SJCRH30 (cell line): Measurements from ENCODE around the gene ADI1. TPM values are rescaled to one million over a fixed set of nuclear protein-coding genes. Genes with fewer than 3 reads are reported as not detected.

ENCODE experiments used
- DNase-seq, 2 experiments: peaks; one replicate each; pipeline ENCODE4 v3.0.0-alpha.2; 2015 to 2020
- H3K27ac ChIP-seq: fragments of 250-450 bp; sonication (Bioruptor Pico); 2 replicates; pipeline ENCODE4 v1.5.1; 2020; ENCODE audit warnings: mild to moderate bottlenecking, moderate library complexity
- H3K27me3 ChIP-seq: fragments of 250-450 bp; sonication (Bioruptor Pico); 2 replicates; pipeline ENCODE4 v1.5.1; 2020; ENCODE audit warnings: mild to moderate bottlenecking, moderate library complexity
- H3K36me3 ChIP-seq: fragments of 250-450 bp; sonication (Bioruptor Pico); 2 replicates; pipeline ENCODE4 v1.5.1; 2020; ENCODE audit warnings: mild to moderate bottlenecking, moderate library complexity
- H3K4me1 ChIP-seq: fragments of 250-450 bp; sonication (Bioruptor Pico); 2 replicates; pipeline ENCODE4 v1.5.1; 2020; ENCODE audit warnings: mild to moderate bottlenecking, moderate library complexity
- H3K4me3 ChIP-seq: fragments of 250-450 bp; sonication (Bioruptor Pico); 2 replicates; pipeline ENCODE4 v1.5.1; 2020; ENCODE audit warnings: mild to moderate bottlenecking, moderate library complexity
- H3K9me3 ChIP-seq: fragments of 250-450 bp; sonication (Bioruptor Pico); replicated peaks from 2 replicates; pipeline ENCODE4 v1.5.1; 2020; ENCODE audit warnings: mild to moderate bottlenecking, moderate library complexity
- total RNA-seq: library from RNA; depleted of rRNA; stranded (reverse); fragments of >200 nt; shearing (Covaris generic); gene quantifications from 2 replicates; pipeline ENCODE4 v1.2.3, GENCODE V29; 2014

ADI1 gene
- total RNA-seq, 1 experiment from 2014 or later, result 55.9 TPM

DNA sequence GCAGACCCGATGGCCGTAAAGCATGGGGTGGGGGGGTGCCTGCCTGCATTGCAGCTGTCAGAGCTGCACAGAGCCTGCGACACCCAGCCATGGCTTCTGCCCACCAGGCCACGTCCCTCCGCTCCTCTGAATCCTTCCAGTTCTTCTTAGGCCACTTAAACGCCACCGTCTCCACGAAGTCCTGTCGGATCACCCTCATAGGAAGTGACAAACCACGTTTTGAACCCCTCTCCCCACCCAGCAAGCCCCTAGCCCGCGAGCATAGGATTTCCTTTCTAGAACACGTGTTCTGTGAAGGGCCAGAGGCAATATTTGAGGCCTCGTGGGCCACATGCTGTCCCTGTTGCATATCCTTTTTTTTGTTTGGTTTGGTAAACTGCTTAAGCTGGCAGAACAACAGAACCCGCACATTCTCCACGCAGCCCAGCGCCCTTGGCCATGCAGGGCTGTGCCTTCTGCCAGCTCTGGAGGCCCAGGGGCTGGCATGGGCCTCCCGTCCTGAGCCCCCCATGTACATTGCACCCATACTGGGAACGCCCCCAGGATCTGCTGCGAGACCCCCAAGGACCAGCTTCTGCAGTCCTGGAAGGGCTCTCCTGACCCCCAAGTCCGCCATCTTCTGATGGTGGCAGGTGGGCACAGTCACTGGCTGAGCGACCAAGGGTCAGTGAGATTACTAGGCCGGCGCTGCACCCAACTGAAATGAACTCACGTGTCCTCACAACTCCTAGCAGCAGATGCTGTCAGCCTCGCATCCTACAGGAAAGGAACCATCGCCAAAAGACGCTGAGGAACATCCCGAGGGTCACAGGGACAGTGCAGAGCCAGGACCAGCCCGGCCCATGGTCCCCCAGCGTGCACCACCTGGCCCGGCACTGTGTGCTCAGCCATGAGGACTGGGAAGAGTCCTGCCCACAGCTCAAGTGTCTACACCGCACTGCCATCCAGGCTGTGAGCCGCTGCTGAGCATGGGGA is 35.1 kb downstream of the ADI1 start:
- no peak for DNase-seq
- Histone ChIP-seq H3K9me3 (no peaks in the 10 kb centered on the region), H3K27me3 (no peaks in the 10 kb centered on the region), H3K27ac (no peak overlapping the region), H3K4me3 (no peak overlapping the region), H3K36me3 (no peaks in the 10 kb centered on the region), H3K4me1 (no peaks in the 10 kb centered on the region)

DNA sequence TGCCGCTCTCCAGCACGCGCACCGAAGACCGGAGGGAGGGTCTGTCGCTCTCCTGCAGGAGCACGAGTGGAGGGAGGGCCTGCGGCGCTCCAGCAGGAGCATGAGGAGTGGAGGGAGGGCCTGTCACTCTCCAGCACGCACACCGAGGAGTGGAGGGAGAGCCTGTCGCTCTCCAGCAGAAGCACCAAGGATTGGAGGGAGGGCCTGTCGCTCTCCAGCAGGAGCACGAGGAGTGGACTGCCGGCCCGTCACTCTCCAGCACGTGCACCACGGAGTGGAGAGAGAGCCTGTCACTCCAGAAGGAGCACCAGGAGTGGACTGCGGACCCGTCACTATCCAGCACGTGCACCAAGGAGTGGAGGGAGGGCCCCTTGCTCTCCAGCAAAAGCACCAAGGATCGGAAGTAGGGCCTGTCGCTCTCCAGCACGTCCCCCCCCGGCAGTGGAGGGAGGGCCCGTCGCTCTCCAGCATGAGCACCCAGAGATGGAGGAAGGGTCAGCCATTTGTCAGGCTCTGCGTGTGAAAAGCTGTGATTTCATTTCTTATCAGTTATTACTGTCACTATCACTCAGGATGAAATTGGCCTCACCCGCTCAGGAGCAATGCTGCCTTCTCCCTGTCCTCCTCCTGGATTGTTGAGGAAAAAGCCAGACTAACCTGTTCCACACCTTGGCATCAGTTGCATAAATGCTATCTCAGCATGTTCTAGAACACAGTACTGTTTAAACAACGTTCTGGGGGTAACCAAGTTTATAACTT is 35.9 kb downstream of the ADI1 start:
- no peaks in the 10 kb centered on the region; the same call in 1 of the 2 replicates for H3K36me3 ChIP-seq
- no peaks in the 10 kb centered on the region for H3K4me1 ChIP-seq
- H3K27ac ChIP-seq, result no peak overlapping the region
- DNase-seq, result no peak
- H3K9me3 ChIP-seq, result no peaks in the 10 kb centered on the region
- no peak overlapping the region for H3K4me3 ChIP-seq
- H3K27me3 ChIP-seq, result no peaks in the 10 kb centered on the region

DNA sequence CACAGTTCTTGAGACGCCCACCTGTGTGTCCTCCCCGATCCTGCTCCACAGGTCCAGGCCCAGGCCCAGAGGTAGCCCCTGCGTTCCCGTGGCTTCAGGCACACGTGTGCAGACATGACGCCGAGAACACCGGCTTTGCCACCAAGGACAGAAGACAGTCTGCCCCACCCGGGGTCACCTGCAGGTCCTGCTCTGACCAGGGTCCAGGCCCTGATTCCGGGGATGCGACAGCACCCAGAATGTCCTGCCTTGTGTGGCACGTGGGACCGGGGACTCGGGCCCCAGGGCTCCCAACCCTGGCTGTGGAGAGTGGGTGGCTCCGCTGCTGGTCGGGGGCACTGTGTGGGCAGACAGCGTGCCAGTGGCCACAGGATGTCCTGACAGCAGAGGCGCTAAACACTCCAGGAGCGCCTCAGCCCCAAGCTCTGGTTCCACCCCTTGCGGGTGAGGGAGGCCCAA is 36.9 kb downstream of the ADI1 start:
- no peak for DNase-seq
- no peaks in the 10 kb centered on the region for H3K4me1 ChIP-seq
- H3K27me3 ChIP-seq, result no peaks in the 10 kb centered on the region
- H3K4me3 ChIP-seq, result no peak overlapping the region
- H3K36me3 ChIP-seq, result peaks cover 5% of the 10 kb centered on the region
- no peak overlapping the region for H3K27ac ChIP-seq
- H3K9me3 ChIP-seq, result no peaks in the 10 kb centered on the region

DNA sequence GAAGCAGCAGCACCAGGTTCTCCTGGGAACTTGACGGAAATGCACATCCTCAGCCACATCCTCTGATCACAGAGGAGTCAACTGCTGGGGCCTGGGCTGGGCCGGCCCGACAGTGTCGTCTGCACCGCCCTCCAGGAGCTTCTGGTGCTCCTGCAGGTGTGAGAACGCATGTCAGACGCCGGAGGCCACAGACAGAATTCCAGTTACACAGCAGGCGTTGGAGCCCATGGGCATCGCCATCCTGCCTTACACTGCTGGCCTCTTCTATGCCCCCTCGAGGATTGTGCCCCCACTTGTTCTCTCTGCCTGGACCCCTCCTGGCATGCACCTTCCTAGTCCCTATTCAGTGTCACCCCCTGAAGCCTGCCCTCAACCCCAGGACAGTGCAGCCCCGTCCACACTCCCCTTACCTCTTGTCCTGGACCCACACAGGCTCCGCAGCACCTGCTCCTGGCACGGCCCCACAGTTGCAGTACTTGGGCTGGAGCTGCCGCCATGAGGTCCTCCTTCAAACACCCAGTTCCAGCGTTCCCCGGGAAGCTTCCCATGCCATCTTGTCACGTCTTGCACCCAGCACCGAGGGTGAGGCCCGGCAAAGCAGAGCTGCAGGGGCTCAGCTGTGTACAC is 37.5 kb downstream of the ADI1 start:
- no peaks in the 10 kb centered on the region for H3K4me1 ChIP-seq
- H3K36me3 ChIP-seq, result peaks cover 5% of the 10 kb centered on the region

DNA sequence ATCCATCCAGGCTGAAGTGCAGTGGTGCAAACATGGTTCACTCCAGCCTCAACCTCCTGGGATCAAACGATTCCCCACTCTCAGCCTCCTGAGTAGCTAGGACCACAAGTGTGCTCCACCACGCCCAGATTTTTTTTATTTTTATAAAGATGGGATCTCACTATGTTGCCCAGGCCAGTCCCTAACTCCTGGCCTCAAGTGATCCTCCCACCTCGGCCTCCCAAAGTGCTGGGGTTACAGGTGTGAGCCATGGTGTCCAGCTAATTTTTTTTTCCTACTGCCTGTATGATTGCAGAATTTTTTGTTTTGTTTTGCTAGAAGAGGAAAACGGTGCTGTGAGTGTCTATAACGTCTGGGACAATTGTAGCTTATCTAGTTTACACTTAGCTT is 38.3 kb downstream of the ADI1 start:
- H3K4me3 ChIP-seq, result no peak overlapping the region
- DNase-seq, result no peak
- peaks cover 8% of the 10 kb centered on the region for H3K4me1 ChIP-seq
- H3K27ac ChIP-seq, result no peak overlapping the region
- no peaks in the 10 kb centered on the region for H3K9me3 ChIP-seq
- no peaks in the 10 kb centered on the region for H3K27me3 ChIP-seq
- peaks cover 5% of the 10 kb centered on the region for H3K36me3 ChIP-seq

More for the DNA sequence above, 37.5 kb downstream of the ADI1 start:
- Histone ChIP-seq H3K27me3 (no peaks in the 10 kb centered on the region), H3K27ac (no peak overlapping the region), H3K9me3 (no peaks in the 10 kb centered on the region), H3K4me3 (no peak overlapping the region)
- no peak for DNase-seq

DNA sequence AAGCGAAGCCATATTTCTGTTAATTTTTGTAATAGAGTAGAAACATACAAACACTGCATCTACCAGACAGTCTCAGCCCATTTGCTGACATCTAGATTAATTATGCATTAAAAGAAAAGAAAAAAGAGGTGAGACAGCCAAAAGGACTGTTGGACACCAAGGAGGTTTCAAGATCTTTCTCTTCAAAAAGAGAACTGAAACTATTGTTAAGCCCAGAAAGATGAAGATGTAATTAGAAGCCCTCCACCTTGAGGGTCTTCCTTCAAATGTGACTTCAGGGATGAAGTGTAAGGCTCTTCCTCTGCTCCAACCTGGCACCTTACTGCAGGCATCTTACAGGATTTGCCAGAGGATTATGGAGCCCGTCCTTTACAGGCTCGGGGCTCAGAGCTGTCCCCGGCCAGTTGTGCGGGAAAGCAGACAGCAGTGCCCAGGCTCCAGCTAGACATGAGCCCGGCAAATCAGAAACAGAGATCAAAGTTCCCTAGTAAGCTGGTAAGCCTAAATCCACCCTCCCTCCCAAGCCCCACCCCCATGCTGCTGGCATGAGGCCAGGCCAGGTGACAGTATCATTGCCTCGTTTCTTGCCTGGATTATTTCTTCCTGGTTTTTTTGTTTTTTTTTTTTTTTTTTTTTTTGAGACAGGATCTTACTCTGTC is 38.9 kb downstream of the ADI1 start:
- Histone ChIP-seq H3K4me3 (no peak overlapping the region), H3K27me3 (no peaks in the 10 kb centered on the region), H3K36me3 (peaks cover 5% of the 10 kb centered on the region), H3K4me1 (peaks cover 8% of the 10 kb centered on the region), H3K9me3 (no peaks in the 10 kb centered on the region), H3K27ac (no peak overlapping the region)
- no peak for DNase-seq

DNA sequence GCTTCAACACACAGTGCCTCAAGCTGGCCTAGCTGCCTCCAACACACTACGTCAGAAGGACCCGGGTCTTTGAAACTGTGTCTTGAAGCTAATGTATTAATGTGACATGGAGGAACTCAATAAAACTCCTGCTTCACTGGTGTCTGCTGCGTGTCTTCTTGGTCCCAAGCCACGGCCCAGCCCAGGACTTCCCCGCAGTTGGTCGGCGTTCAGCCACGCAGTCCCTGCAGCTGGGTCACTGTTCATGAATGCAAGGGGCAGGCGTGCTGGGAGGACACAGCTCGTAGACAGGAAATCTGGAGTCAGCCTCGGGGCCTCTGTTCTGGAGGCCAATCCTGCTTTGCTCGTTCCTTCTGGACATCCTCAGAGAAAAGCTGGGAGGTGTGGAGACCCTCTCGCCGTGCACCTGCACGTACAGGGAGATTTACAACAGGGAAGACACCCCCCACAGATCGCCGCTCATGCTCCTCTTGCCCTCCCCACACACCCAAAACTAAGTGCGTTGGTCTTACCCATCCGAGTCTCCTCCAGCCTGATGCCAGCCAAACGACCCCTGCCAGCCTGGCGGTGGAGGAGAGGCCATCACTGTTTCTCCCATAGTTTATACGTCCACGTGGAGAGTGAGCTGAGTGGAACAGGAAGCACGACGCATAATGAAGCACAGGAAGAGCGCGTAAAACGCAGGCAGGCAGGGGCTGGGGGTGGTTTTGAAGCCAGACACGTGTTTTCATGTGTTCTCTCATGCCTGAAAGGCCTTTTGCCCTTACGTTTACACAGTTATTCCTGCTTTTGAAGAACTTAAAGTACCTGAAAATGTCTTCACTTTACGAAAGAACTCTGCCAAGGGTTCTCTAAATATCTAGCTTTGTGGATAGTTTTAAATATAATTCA is 39.7 kb downstream of the ADI1 start:
- H3K27me3 ChIP-seq, result no peaks in the 10 kb centered on the region
- no peak overlapping the region for H3K27ac ChIP-seq
- H3K36me3 ChIP-seq, result peaks cover 5% of the 10 kb centered on the region

DNA sequence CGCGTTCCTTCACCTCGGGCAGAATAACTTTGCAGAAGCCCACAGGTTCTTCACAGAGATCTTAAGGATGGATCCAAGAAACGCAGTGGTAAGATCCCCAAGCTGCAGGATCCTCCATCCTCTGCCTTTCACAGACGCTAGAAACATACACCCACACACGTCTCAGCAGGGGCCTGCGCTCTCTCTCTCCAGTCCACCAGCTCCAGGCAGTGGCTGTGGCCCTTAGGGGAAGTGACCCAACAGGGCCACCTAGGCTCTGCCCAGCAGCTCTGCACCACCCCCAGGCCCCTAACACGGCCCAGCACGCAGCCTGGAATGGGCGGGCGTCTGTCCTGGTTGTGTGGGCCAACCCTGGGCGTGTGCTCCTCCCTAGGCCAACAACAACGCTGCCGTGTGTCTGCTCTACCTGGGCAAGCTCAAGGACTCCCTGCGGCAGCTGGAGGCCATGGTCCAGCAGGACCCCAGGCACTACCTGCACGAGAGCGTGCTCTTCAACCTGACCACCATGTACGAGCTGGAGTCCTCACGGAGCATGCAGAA is 40.4 kb downstream of the ADI1 start:
- Histone ChIP-seq H3K4me3 (no peak overlapping the region), H3K36me3 (peaks cover 5% of the 10 kb centered on the region), H3K27me3 (no peaks in the 10 kb centered on the region), H3K9me3 (no peaks in the 10 kb centered on the region), H3K27ac (no peak overlapping the region), H3K4me1 (peaks cover 8% of the 10 kb centered on the region)
- DNase-seq, result no peak

More for the DNA sequence above, 39.7 kb downstream of the ADI1 start:
- no peaks in the 10 kb centered on the region for H3K9me3 ChIP-seq
- no peak overlapping the region for H3K4me3 ChIP-seq
- H3K4me1 ChIP-seq, result peaks cover 8% of the 10 kb centered on the region
- DNase-seq, result no peak

DNA sequence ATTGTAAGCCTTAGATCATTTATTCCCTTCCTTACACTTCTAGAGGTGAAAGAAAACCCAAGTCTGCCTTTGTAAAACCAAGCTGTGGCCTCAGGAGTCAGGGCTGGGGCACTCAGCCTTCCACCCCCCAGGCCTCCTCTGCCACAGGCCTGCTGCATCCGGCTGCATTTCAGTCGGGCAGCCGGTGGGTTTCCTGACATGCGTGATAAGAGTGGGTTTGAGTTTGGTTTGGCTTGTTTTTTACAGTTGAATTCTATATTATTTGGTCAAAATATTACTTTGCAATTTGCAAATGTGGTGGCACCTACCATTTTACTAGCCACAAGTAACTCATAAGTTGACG is 42.4 kb downstream of the ADI1 start:
- Histone ChIP-seq H3K36me3 (peaks cover 5% of the 10 kb centered on the region), H3K9me3 (no peaks in the 10 kb centered on the region), H3K4me1 (peaks cover 8% of the 10 kb centered on the region), H3K27ac (no peak overlapping the region), H3K4me3 (no peak overlapping the region), H3K27me3 (no peaks in the 10 kb centered on the region)
- no peak for DNase-seq

DNA sequence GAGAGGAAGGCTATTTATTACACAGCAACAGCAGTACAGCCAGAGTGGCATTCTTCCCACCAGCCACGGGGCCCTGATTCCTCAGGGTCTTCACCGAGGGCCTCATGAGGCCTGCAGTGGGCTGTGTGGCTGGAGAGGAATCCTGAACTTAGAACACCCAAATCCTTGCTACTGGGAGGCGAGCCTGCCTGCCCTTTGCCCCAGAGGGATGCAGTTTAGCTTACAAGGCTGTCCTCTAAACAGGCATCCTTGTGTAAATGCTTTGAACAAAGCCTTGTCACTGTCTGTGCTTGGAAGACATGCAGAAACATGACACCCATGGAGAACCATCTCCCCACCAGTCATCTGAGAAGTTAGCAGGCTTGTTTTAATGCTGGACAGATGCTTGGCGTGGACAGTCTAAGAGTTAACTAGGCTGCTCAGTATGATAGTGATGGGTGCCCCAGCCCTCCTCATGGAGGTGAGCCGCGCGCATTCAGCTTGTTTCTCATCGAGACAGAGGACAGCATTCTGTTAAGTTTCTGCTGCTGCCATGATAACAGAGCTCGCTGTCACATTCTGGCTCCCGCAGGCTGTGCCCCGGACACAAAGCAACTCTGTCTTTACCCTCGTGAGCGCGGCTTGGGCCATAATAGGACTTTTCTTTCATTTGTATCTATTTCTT is 42.9 kb downstream of the ADI1 start:
- no peaks in the 10 kb centered on the region for H3K9me3 ChIP-seq
- H3K4me1 ChIP-seq, result peaks cover 12% of the 10 kb centered on the region
- H3K36me3 ChIP-seq, result peaks cover 5% of the 10 kb centered on the region
- H3K4me3 ChIP-seq, result no peak overlapping the region
- no peaks in the 10 kb centered on the region for H3K27me3 ChIP-seq
- H3K27ac ChIP-seq, result no peak overlapping the region
- peak in 1 of 2 experiments; percentile 68 for DNase-seq

DNA sequence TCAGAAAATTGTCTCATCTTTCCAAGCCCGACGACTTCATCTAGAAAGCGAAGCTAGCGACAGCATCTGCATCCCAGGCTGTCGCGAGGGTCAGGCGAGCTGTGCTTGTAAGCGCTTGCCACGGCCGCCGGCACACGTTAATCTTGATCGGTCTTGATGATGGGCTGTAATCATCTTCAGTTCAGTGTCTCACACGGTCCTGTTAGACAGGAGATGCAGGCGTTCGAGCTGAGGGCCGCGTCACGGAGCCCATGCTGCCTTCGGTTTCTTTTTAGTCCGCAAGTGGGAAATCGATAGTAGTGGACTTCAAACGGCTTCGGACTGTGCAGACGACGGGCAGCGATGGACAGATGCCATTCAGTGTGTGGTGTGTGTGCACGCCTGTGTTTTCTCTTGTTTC is 43.6 kb downstream of the ADI1 start:
- no peak overlapping the region for H3K4me3 ChIP-seq
- no peaks in the 10 kb centered on the region for H3K9me3 ChIP-seq
- no peak for DNase-seq
- no peak overlapping the region for H3K27ac ChIP-seq
- no peaks in the 10 kb centered on the region for H3K27me3 ChIP-seq
- H3K4me1 ChIP-seq, result peaks cover 19% of the 10 kb centered on the region
- H3K36me3 ChIP-seq, result peaks cover 5% of the 10 kb centered on the region

DNA sequence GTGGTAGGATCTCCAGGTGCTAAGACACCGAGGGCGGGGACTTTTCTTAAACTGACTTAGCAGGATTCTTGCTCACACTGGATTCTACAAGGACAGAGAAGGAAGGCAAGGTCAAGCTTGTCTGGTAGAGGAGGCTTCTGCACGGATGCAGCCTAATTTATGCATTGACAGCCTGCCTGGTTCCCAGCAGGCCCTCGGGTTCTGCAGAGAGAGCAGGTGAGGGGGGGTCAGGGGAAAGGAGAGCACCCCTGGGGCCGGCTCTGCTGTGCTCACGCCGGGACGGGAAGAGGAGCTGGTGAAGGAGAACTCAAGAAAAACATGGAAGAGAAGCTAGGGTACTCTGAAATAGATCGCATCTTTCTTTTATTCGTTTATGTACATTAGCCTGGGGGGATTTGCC is 46.4 kb downstream of the ADI1 start:
- Histone ChIP-seq H3K9me3 (no peaks in the 10 kb centered on the region), H3K27me3 (no peaks in the 10 kb centered on the region), H3K36me3 (peaks cover 2% of the 10 kb centered on the region; the same call in 1 of the 2 replicates), H3K4me1 (peaks cover 29% of the 10 kb centered on the region), H3K27ac (no peak overlapping the region), H3K4me3 (no peak overlapping the region)
- DNase-seq, result no peak

DNA sequence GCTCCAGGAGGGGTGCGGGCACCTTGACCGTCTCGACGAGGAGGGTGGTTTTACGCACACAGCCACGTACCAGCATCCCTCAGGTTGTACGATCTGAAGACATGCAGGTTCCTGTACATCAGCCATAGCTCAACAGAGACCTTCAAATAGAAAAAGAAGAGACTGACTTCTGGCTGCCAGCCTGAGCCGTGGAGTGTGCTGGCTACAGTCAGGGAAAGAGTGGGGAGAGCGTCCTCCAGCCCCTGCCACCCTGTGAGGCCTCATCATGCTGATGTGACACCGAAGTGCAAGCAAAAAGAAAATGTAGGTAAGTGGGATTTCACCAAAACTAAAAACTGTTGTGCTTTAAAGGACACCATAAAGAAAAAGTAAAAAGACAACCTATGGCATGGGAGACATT is 47.0 kb downstream of the ADI1 start:
- H3K4me3 ChIP-seq, result no peak overlapping the region
- no peaks in the 10 kb centered on the region for H3K27me3 ChIP-seq
- H3K27ac ChIP-seq, result no peak overlapping the region
- H3K9me3 ChIP-seq, result no peaks in the 10 kb centered on the region
- no peaks in the 10 kb centered on the region; the same call in 1 of the 2 replicates for H3K36me3 ChIP-seq
- no peak for DNase-seq
- peaks cover 29% of the 10 kb centered on the region for H3K4me1 ChIP-seq
